Left lung (tissue), 10 donors: ENCODE data around the gene PPP1R1C. TPM values are rescaled to one million over a fixed set of nuclear protein-coding genes. Genes with fewer than 3 reads are reported as not detected.

Source experiments
- ATAC-seq: fragments of 200-7000 bp; cut with Tn5 transposase; one replicate; pipeline ENCODE4 v1.9.1; 2020; ENCODE audit warnings: moderate library complexity
- DNase-seq, 4 donors: peaks; one replicate each; pipeline ENCODE4 v3.0.0-alpha.2; 2013 to 2020
- H3K27ac ChIP-seq, 2 donors: fragments of 200-600 bp; sonication (generic) in 1 of 2; one replicate each; pipeline versions ENCODE4 v1.5.0 to v1.8.0; 2020 to 2021
- H3K27me3 ChIP-seq, 2 donors: fragments of 200-600 bp; sonication (generic) in 1 of 2; one replicate each; pipeline versions ENCODE4 v1.5.0 to v1.8.0; 2020 to 2021
- H3K36me3 ChIP-seq, 2 donors: fragments of 200-600 bp; sonication (generic) in 1 of 2; one replicate each; pipeline versions ENCODE4 v1.5.0 to v1.8.0; 2020 to 2021
- H3K4me1 ChIP-seq, 2 donors: fragments of 200-600 bp; one replicate each; pipeline ENCODE4 v1.8.0; 2021
- H3K4me3 ChIP-seq, 2 donors: fragments of 200-600 bp; sonication (generic) in 1 of 2; one replicate each; pipeline versions ENCODE4 v1.5.0 to v1.8.0; 2020 to 2021; ENCODE audit warnings: mild to moderate bottlenecking in 1 of 2
- H3K9me3 ChIP-seq, 2 donors: fragments of 200-600 bp; sonication (generic) in 1 of 2; one replicate each; pipeline versions ENCODE4 v1.5.0 to v1.8.0; 2020 to 2021
- intact Hi-C, 2 donors: fragments of 100-400 bp; cut with DNase I; formaldehyde crosslinking; loops; one replicate each; pipeline versions ENCODE4 v1.11.2 to v1.14.2; 2022
- polyA plus RNA-seq, 6 donors: library from polyadenylated mRNA; unstranded; fragments of 120-200 nt; gene quantifications; one replicate each; pipeline ENCODE4 v1.2.1, GENCODE V29; 2013; ENCODE audit not compliant: insufficient read length in 6 of 6
- total RNA-seq, 2 donors: library from RNA; stranded (reverse); fragmentation: NEBNext Ultra II Directional; extraction: Animal tissue kit (Norgen Biotek cat#: 25700); gene quantifications; one replicate each; pipeline ENCODE4 v1.2.1, GENCODE V29; 2021
- TF ChIP-seq, protein P1 (sequence below), 2 donors: fragments of 200-600 bp; sonication (generic) in 1 of 2; IDR thresholded peaks; one replicate each; pipeline versions ENCODE4 v1.5.0 to v1.8.0; 2021; ENCODE audit warnings: antibody characterized with exemption in 2 of 2
- donor health status: DM: no; HTN: yes; CAD: no.
- donor health status: DM: no; HTN: no; CAD: no.

Gene PPP1R1C
- total and polyA plus RNA-seq, 8 donors, result 0.79 to 11.8 (median 2.8) TPM

DNA sequence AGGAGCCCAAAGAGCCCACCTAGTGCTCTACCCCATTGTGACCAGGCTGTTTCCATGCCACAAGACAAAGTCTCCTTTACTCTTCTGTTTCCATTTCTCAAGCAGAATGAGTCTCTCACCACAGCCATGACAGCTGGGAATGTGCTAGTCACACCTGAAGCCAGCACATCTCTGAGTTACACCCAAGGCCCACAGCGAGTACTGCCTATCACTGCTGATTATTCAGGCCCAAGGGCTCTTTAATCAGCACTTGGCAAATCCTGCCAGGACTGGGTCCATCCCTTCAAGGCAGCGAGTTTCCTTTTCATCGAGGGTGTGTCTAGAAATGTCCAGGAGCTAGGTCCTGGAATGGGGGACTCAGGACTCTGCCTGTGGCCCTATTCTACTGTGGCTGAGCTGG, 14.6 kb upstream of the PPP1R1C start:
- no peak for ATAC-seq
- TF ChIP-seq, protein P1, sequence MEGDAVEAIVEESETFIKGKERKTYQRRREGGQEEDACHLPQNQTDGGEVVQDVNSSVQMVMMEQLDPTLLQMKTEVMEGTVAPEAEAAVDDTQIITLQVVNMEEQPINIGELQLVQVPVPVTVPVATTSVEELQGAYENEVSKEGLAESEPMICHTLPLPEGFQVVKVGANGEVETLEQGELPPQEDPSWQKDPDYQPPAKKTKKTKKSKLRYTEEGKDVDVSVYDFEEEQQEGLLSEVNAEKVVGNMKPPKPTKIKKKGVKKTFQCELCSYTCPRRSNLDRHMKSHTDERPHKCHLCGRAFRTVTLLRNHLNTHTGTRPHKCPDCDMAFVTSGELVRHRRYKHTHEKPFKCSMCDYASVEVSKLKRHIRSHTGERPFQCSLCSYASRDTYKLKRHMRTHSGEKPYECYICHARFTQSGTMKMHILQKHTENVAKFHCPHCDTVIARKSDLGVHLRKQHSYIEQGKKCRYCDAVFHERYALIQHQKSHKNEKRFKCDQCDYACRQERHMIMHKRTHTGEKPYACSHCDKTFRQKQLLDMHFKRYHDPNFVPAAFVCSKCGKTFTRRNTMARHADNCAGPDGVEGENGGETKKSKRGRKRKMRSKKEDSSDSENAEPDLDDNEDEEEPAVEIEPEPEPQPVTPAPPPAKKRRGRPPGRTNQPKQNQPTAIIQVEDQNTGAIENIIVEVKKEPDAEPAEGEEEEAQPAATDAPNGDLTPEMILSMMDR (IDR thresholded peaks at IDR 0.05), result no peak
- H3K27me3 ChIP-seq, result no peaks in the 10 kb centered on the region
- no peak overlapping the region for H3K4me3 ChIP-seq
- no peaks in the 10 kb centered on the region for H3K36me3 ChIP-seq
- intact Hi-C loops, result no loop called here
- H3K9me3 ChIP-seq, result peaks cover 0 to 3% of the 10 kb centered on the region in 2 donors
- no peaks in the 10 kb centered on the region for H3K4me1 ChIP-seq
- no peak for DNase-seq
- H3K27ac ChIP-seq, result no peak overlapping the region

DNA sequence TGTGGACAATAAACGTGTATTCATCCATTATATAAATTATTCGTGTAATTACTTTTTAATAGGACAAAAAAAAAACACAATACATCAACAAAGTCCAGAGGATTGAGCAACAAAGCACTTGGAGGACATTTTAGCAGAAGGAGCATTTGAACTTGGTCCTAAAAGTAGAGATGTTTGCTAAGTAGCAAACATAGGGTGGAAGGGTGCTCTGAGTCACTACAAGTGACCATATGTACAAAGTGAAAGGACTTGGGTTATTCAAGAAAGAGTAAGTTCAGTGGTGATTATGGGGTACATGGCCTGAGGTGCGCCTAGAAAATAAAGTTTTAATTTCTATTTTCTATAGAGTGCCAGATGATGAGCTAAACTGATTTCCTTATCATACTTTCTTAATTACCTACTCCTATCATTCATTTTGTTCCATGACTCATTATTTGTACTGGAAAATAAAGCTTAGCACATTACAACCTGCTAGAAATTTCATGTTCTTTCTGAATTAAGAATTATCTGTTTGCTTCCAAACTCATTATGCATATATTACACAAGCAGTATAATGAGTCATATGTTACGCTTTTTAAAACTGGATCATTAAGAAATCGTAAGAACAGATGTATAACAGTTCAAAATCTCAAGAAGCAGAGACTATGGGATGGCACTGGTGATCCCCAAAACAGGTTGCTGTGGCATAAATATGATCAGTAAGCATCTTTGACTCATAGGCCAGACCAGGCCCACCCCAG, 13.1 kb upstream of the PPP1R1C start:
- intact Hi-C loops, result no loop called here
- H3K9me3 ChIP-seq, result peaks cover 0 to 3% of the 10 kb centered on the region in 2 donors
- H3K27ac ChIP-seq, result no peak overlapping the region
- H3K4me3 ChIP-seq, result no peak overlapping the region
- ATAC-seq, result no peak
- no peaks in the 10 kb centered on the region for H3K36me3 ChIP-seq
- no peak for DNase-seq
- no peaks in the 10 kb centered on the region for H3K27me3 ChIP-seq
- no peaks in the 10 kb centered on the region for H3K4me1 ChIP-seq
- TF ChIP-seq, protein P1 (IDR thresholded peaks at IDR 0.05), result no peak

DNA sequence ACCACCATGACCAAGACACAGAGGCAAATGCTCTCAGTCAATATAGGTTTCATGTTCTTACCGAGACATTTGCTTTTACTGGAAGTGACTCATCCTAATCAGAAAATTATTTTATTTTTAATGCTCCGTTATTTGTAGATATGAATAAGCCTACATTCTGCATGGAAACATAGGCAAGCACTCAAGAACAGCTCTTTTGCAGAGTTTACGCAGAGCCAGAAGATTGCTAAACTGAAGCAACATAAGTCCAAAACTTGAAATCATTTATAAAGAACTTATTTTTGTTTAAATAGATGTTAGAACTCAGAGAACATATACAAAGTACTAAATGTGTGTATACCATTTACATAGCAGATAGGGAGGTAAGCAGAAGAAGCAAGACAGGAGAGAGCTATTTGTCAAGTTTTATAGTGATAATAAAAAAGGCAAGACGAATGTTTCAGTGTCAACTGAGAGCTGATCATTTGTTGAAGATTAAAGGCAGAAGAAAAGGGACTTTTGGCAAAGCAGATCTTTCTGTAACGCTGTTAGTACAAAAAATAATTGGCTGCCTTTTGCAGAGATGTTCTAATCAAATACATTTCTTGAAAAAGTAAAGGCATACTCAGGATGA, 12.4 kb upstream of the PPP1R1C start:
- Histone ChIP-seq H3K4me3 (no peak overlapping the region), H3K4me1 (no peaks in the 10 kb centered on the region), H3K36me3 (no peaks in the 10 kb centered on the region), H3K27ac (no peak overlapping the region), H3K27me3 (no peaks in the 10 kb centered on the region), H3K9me3 (peaks cover 0 to 3% of the 10 kb centered on the region in 2 donors)
- intact Hi-C loops, result no loop called here
- no peak for ATAC-seq
- peak in 2 of 4 donors; percentile 45 to 49 for DNase-seq
- TF ChIP-seq, protein P1 (IDR thresholded peaks at IDR 0.05), result no peak

DNA sequence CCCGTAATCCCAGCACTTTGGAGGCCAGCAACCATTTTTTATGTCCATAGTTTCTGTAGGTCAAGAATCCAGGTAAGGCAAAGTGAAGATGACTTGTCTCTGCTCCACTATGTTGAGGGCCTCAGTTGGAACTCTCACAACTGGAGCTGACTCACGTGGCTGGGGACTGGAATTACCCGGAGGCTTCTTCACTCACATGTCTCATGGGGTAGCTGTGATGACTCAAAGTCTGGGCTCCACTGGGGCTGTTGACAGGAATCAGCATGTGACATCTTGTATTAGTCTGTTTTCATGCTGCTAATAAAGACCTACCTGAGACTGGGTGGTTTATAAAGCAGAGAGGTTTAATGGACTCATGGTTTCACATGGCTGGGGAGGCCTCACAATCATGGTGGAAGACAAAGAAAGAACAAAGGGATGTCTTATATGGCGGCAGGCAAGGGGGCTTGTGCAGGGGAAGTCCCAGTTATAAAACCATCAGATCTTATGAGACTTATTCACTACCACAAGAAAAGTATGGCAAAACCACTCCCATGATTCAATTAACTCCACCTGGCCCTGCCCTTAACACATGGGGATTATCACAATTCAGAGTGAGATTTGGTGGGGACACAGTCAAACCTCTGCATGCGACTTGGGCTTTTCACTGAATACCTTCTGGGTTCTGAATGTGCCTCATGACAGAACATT, 7.8 kb upstream of the PPP1R1C start:
- TF ChIP-seq, protein P1 (IDR thresholded peaks at IDR 0.05), result no peak
- no peaks in the 10 kb centered on the region for H3K4me1 ChIP-seq
- no peak for ATAC-seq
- H3K27ac ChIP-seq, result no peak overlapping the region
- H3K27me3 ChIP-seq, result no peaks in the 10 kb centered on the region
- intact Hi-C loops, result no loop called here
- no peak overlapping the region for H3K4me3 ChIP-seq
- H3K9me3 ChIP-seq, result no peaks in the 10 kb centered on the region
- no peaks in the 10 kb centered on the region for H3K36me3 ChIP-seq
- DNase-seq, result no peak
